ENCODE measurements around the gene RAB33A. TPM values are rescaled to one million over a fixed set of nuclear protein-coding genes. Genes with fewer than 3 reads are reported as not detected.

The RAB33A gene
- total RNA-seq (2014; rRNA removed; shearing (Covaris generic)): 0.11 TPM in 1 of 2 replicates, not detected in the other

GRCh38 chrX:130171446-130172126, at the start of gene RAB33A:
Gene RAB33A, plus strand, starts transcription at chrX:130171962. Its CDS starts 101 bp downstream, at chrX:130172063.
- peak; percentile 15 for DNase-seq (ENCODE audit: low read depth)

- DNase-seq (ENCODE audit: low read depth): no peak
Measured at GRCh38 chrX:130124577-130124976, 47.2 kb upstream of the RAB33A start.

- DNase-seq (ENCODE audit: low read depth): peak; percentile 56
Measured at GRCh38 chrX:130125091-130125874, 46.5 kb upstream of the RAB33A start.

- DNase-seq (ENCODE audit: low read depth): no peak
Measured at GRCh38 chrX:130130990-130131389, 40.8 kb upstream of the RAB33A start.

- DNase-seq (ENCODE audit: low read depth): no peak
Measured at GRCh38 chrX:130136496-130136895, 35.3 kb upstream of the RAB33A start.

- DNase-seq (ENCODE audit: low read depth): no peak
Measured at GRCh38 chrX:130136961-130137360, 34.8 kb upstream of the RAB33A start.

- DNase-seq (ENCODE audit: low read depth): no peak
Measured at GRCh38 chrX:130139474-130140201, 32.1 kb upstream of the RAB33A start.

GRCh38 chrX:130144509-130144908, 27.3 kb upstream of the RAB33A start:
- no peak for DNase-seq (ENCODE audit: low read depth)

- DNase-seq (ENCODE audit: low read depth): no peak
Measured at GRCh38 chrX:130145123-130145522, 26.6 kb upstream of the RAB33A start.

- no peak for DNase-seq (ENCODE audit: low read depth)
Measured at GRCh38 chrX:130147631-130148030, 24.1 kb upstream of the RAB33A start.

GRCh38 chrX:130155564-130155963, 16.2 kb upstream of the RAB33A start:
- DNase-seq (ENCODE audit: low read depth): no peak

GRCh38 chrX:130158311-130158710, 13.5 kb upstream of the RAB33A start:
- DNase-seq (ENCODE audit: low read depth): no peak

- DNase-seq (ENCODE audit: low read depth): no peak
Measured at GRCh38 chrX:130159776-130160175, 12.0 kb upstream of the RAB33A start.

- DNase-seq (ENCODE audit: low read depth): no peak
Measured at GRCh38 chrX:130162094-130162735, 9.5 kb upstream of the RAB33A start.

- DNase-seq (ENCODE audit: low read depth): no peak
Measured at GRCh38 chrX:130163398-130163797, 8.4 kb upstream of the RAB33A start.

GRCh38 chrX:130165181-130165702, 6.5 kb upstream of the RAB33A start:
- DNase-seq (ENCODE audit: low read depth): no peak

- peak; percentile 96 for DNase-seq (ENCODE audit: low read depth)
Measured at GRCh38 chrX:130165703-130166502, 5.9 kb upstream of the RAB33A start, which contains the start of gene AIFM1. Gene AIFM1, minus strand, starts transcription at chrX:130165841. Its CDS starts 185 bp downstream, at chrX:130165656.

- no peak for DNase-seq (ENCODE audit: low read depth)
Measured at GRCh38 chrX:130166503-130166777, 5.3 kb upstream of the RAB33A start.

GRCh38 chrX:130167040-130167439, 4.7 kb upstream of the RAB33A start:
- DNase-seq (ENCODE audit: low read depth): no peak

- peak; percentile 53 for DNase-seq (ENCODE audit: low read depth)
Measured at GRCh38 chrX:130170752-130171445, 863 bp upstream of the RAB33A start.
